Endothelial cell of umbilical vein (primary cell): ENCODE results near the gene PGGT1B. TPM values are rescaled to one million over a fixed set of nuclear protein-coding genes. Genes with fewer than 3 reads are reported as not detected.

Experiments
- BruUV-seq: library from RNA; stranded (reverse); fragments of 400-500 nt; replicated peaks from 2 replicates; lab custom pipeline; 2021; lab: Mats Ljungman, UMichigan
- CTCF ChIA-PET: fragments of 300-600, 350-600 bp; sonication (Branson Sonifier 250); formaldehyde crosslinking; loops from one replicate; lab custom pipeline; 2021; ENCODE audit warnings: antibody characterized with exemption, inconsistent platforms; lab: Charles Lee
- POLR2A ChIA-PET: fragments of 300-600, 350-600 bp; sonication (Branson Sonifier 250); formaldehyde crosslinking; loops from one replicate; lab custom pipeline; 2021; ENCODE audit warnings: antibody characterized with exemption, inconsistent platforms; lab: Charles Lee
- DNase-seq: peaks from one replicate; pipeline ENCODE4 v3.0.0-alpha.2; 2011; ENCODE audit warnings: low read depth, low spot score
- FAIRE-seq: peaks from 2 replicates; lab custom pipeline; 2011; peaks lifted over from hg19 to GRCh38; lab: Jason Lieb, UNC
- H2AFZ ChIP-seq: 2 replicates; pipeline ENCODE4 v1.6.0; 2012; ENCODE audit warnings: low read depth, low read length, control low read depth, inconsistent platforms
- H3K27ac ChIP-seq: 2 replicates; pipeline ENCODE4 v1.5.1; 2011; ENCODE audit warnings: low read depth, mild to moderate bottlenecking, control low read depth, low read length, moderate library complexity; ENCODE audit not compliant: insufficient read depth
- H3K27me3 ChIP-seq, 2 experiments: 2 replicates each; pipeline versions ENCODE4 v1.6.0 to v1.6.1; 2011; ENCODE audit warnings: low read length in 2 of 2, mixed read lengths in 1 of 2; ENCODE audit not compliant: control insufficient read depth in 2 of 2, insufficient read depth in 2 of 2
- H3K36me3 ChIP-seq, 2 experiments: 2 replicates in 1 of 2; 3 replicates in 1 of 2; pipeline ENCODE4 v1.5.1; 2011; ENCODE audit warnings: low read length in 2 of 2, mild to moderate bottlenecking in 1 of 2, moderate library complexity in 1 of 2; ENCODE audit not compliant: control insufficient read depth in 2 of 2, insufficient read depth in 2 of 2; ENCODE audit errors: extremely low read depth in 1 of 2
- H3K4me1 ChIP-seq: 3 replicates; pipeline ENCODE4 v1.5.1; 2011; ENCODE audit warnings: mild to moderate bottlenecking, low read length; ENCODE audit not compliant: control insufficient read depth, insufficient read depth; ENCODE audit errors: extremely low read depth
- H3K4me2 ChIP-seq: 2 replicates; pipeline ENCODE4 v1.6.1; 2011; ENCODE audit warnings: low read length, control low read depth, mixed read lengths; ENCODE audit not compliant: insufficient read depth
- H3K4me3 ChIP-seq, 3 experiments: fragments of 200-600 bp in 1 of 3; sonication (generic), shearing (Covaris generic) in 1 of 3; replicated peaks in 1 of 3; 2 replicates each; pipeline ENCODE4 v1.5.1; 2011 to 2016; ENCODE audit warnings: control low read depth in 3 of 3, low read length in 3 of 3, mild to moderate bottlenecking in 2 of 3, inconsistent platforms in 1 of 3, low read depth in 1 of 3, moderate library complexity in 1 of 3; ENCODE audit not compliant: insufficient read depth in 1 of 3
- H3K79me2 ChIP-seq: 2 replicates; pipeline ENCODE4 v1.6.0; 2012; ENCODE audit warnings: low read length, inconsistent platforms; ENCODE audit not compliant: control insufficient read depth, insufficient read depth
- H3K9ac ChIP-seq: replicated peaks from 2 replicates; pipeline ENCODE3; 2011; ENCODE audit warnings: low read length, control low read depth; ENCODE audit not compliant: insufficient read depth; ENCODE audit errors: extremely low read depth
- H3K9me1 ChIP-seq: replicated peaks from 3 replicates; pipeline ENCODE4 v1.6.0; 2011; ENCODE audit warnings: mild to moderate bottlenecking, low read length; ENCODE audit not compliant: control insufficient read depth, insufficient read depth; ENCODE audit errors: extremely low read depth
- H3K9me3 ChIP-seq: replicated peaks from 2 replicates; pipeline ENCODE4 v1.5.1; 2012; ENCODE audit warnings: low read length, inconsistent platforms; ENCODE audit not compliant: control insufficient read depth, insufficient read depth
- H4K20me1 ChIP-seq: replicated peaks from 2 replicates; pipeline ENCODE3; 2011; ENCODE audit warnings: mild to moderate bottlenecking, low read length; ENCODE audit not compliant: control insufficient read depth, insufficient read depth; ENCODE audit errors: extremely low read depth
- EZH2 ChIP-seq: IDR thresholded peaks from 2 replicates; pipeline ENCODE4 v1.6.1; 2012; ENCODE audit warnings: borderline replicate concordance, low read depth, mild to moderate bottlenecking, moderate library complexity, low read length, inconsistent platforms; ENCODE audit not compliant: severe bottlenecking
- FOS ChIP-seq: IDR thresholded peaks from 2 replicates; pipeline ENCODE4 v1.6.1; 2011; ENCODE audit warnings: mild to moderate bottlenecking, low read length, moderate library complexity, borderline replicate concordance; ENCODE audit not compliant: insufficient read depth
- GATA2 ChIP-seq: IDR thresholded peaks from 2 replicates; pipeline ENCODE4 v1.7.0; 2011; ENCODE audit warnings: low read depth, mild to moderate bottlenecking, moderate library complexity, mixed read lengths, low read length; ENCODE audit not compliant: insufficient read length, insufficient read depth
- JUN ChIP-seq: IDR thresholded peaks from 2 replicates; pipeline ENCODE4 v1.6.1; 2011; ENCODE audit warnings: borderline replicate concordance, low read depth; ENCODE audit not compliant: insufficient read length, insufficient read depth
- MYC ChIP-seq: IDR thresholded peaks from one replicate; pipeline ENCODE4 v1.6.1; 2011; ENCODE audit warnings: mild to moderate bottlenecking, low read depth, low read length
- POLR2A ChIP-seq: IDR thresholded peaks from 2 replicates; pipeline ENCODE4 v1.6.1; 2012; ENCODE audit warnings: low read depth, mild to moderate bottlenecking, control low read depth, low read length
- POLR2AphosphoS5 ChIP-seq: IDR thresholded peaks from 2 replicates; pipeline ENCODE4 v1.6.1; 2012; ENCODE audit warnings: low read depth, mild to moderate bottlenecking, control low read depth, low read length, moderate library complexity; ENCODE audit not compliant: insufficient read depth
- dilution Hi-C: fragments of 300-500 bp; cut with MboI; formaldehyde crosslinking; loops from one replicate; pipeline ENCODE4 v1.15.0; 2019; ENCODE audit warnings: low sequenced_read_pairs; ENCODE audit not compliant: extremely low pct_ligation_motif_present
- intact Hi-C: fragments of 100-400 bp; cut with micrococcal nuclease; formaldehyde crosslinking; loops from one replicate; pipeline ENCODE4 v1.10.0; 2022
- polyA plus RNA-seq, 4 experiments: library from polyadenylated mRNA; depleted of rRNA in 3 of 4; stranded (reverse) in 3 of 4; unstranded in 1 of 4; fragments of >200 nt; gene quantifications; 2 replicates each; pipeline versions ENCODE4 v1.2.1 to v1.2.3, GENCODE V29; 2011 to 2012; ENCODE audit warnings: missing spikeins in 1 of 4
- total RNA-seq: library from RNA; stranded (reverse); gene quantifications from 2 replicates; pipeline ENCODE4 v1.2.3, GENCODE V29; 2021
- TF ChIP-seq, protein P1 (sequence below), 2 donors: IDR thresholded peaks; 1 replicate in 1 of 2; 2 replicates in 1 of 2; pipeline ENCODE4 v1.5.1; 2011; ENCODE audit warnings: low read length in 2 of 2, mild to moderate bottlenecking in 2 of 2, moderate library complexity in 2 of 2, control low read depth in 1 of 2, inconsistent platforms in 1 of 2, low read depth in 1 of 2; ENCODE audit not compliant: insufficient read depth in 1 of 2; ENCODE audit errors: extremely low read depth in 1 of 2
- TF ChIP-seq, protein P2 (sequence below): IDR thresholded peaks from 2 replicates; pipeline ENCODE4 v1.6.1; 2011; ENCODE audit not compliant: insufficient read depth, insufficient read length

Gene PGGT1B
- total and polyA plus RNA-seq, 2 donors (not counting 3 experiments of a cell fraction or from before 2014, with no cell fraction given): 2.6 to 42.3 TPM

DNA sequence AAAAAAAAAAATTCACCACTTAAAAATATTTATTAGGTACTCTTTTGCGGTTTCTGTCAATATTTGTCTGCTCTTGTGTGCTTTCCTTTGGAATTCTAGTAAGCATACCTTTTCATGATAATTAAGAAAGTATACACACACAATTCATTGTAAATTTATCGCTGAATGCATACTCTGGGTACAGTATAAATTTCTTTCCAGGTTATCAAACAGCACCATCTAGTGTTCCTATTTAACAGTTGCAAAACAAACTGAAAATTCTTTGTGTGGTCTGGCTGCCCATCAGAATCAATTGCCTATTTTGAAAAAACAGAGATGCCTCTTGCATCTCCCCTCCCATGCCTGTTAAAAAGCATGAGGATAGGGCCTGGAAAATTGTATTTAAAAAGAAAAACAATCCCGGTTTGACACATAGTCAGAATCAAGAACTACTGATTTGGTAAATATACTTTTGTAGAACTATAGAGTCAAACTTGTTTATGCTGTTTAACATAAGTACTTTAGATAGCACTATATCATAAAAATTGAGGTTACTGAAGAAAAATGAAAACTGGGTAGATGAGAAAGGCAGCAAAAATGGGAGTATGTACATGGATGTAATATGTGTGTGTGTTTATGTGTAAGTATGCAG is 16.2 kb downstream of the PGGT1B start:
- Histone ChIP-seq H3K9ac (no peak overlapping the region), H3K4me2 (no peak overlapping the region), H4K20me1 (peaks cover 4% of the 10 kb centered on the region), H3K4me3 (no peak overlapping the region), H3K9me1 (no peaks in the 10 kb centered on the region), H3K27me3 (no peaks in the 10 kb centered on the region), H3K4me1 (no peaks in the 10 kb centered on the region), H3K36me3 (no peaks in the 10 kb centered on the region), H2AFZ (no peak overlapping the region), H3K9me3 (no peaks in the 10 kb centered on the region), H3K79me2 (peaks cover 43% of the 10 kb centered on the region), H3K27ac (no peak overlapping the region)
- intact Hi-C loops (loop anchor here (1.0 to 10.0 kb wide), 5 partner anchors 74 to 1567 kb away; no protein-coding TSS in a partner anchor), dilution Hi-C loops (no loop called here)
- ChIA-PET CTCF (interaction anchor here (0.7 to 2.0 kb wide), 7 partner anchors 15 to 1634 kb away, joined by 3 to 27 read pairs (median 4); partner anchors contain the start of gene TRIM36), POLR2A (no interaction called here)
- TF ChIP-seq, protein P1, sequence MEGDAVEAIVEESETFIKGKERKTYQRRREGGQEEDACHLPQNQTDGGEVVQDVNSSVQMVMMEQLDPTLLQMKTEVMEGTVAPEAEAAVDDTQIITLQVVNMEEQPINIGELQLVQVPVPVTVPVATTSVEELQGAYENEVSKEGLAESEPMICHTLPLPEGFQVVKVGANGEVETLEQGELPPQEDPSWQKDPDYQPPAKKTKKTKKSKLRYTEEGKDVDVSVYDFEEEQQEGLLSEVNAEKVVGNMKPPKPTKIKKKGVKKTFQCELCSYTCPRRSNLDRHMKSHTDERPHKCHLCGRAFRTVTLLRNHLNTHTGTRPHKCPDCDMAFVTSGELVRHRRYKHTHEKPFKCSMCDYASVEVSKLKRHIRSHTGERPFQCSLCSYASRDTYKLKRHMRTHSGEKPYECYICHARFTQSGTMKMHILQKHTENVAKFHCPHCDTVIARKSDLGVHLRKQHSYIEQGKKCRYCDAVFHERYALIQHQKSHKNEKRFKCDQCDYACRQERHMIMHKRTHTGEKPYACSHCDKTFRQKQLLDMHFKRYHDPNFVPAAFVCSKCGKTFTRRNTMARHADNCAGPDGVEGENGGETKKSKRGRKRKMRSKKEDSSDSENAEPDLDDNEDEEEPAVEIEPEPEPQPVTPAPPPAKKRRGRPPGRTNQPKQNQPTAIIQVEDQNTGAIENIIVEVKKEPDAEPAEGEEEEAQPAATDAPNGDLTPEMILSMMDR (IDR thresholded peaks at IDR 0.05; ENCODE audit: extremely low read depth in 1 of 2, insufficient read depth in 1 of 2, low read depth in 1 of 2, low read length in 2 of 2): peak; percentile 34 to 37
- TF ChIP-seq MYC: no peak
- no TSS peak for BruUV-seq
- peak; percentile 49 for DNase-seq
- FAIRE-seq: no peak

DNA sequence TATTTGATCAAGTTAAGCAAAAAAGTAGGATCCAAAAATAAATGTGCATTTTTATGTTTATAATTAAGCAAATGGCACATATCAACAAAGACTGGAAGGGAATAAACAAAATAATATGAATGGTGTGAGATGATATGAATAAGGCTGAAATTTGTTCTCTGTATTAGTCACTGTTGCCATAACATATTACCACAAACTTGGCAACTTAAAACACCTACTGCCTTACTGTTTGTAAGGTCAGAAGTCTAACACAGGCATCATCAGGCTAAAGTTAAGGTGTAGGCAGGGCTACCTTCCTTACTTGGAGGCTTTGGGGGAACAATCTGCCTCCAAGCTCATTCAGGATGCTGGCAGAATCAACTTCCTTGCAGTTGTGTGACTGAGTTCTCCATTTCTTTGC is 19.3 kb downstream of the PGGT1B start:
- peak; percentile 3 for DNase-seq
- no peak for FAIRE-seq

More for the DNA sequence above, 19.3 kb downstream of the PGGT1B start:
- Histone ChIP-seq H3K9me1 (no peaks in the 10 kb centered on the region), H3K4me3 (no peak overlapping the region), H3K36me3 (peaks cover 0 to 8% of the 10 kb centered on the region in 2 experiments), H2AFZ (no peak overlapping the region), H4K20me1 (peaks cover 3% of the 10 kb centered on the region), H3K9me3 (no peaks in the 10 kb centered on the region), H3K4me1 (no peaks in the 10 kb centered on the region), H3K27me3 (no peaks in the 10 kb centered on the region), H3K79me2 (peaks cover 29% of the 10 kb centered on the region), H3K27ac (no peak overlapping the region), H3K4me2 (no peak overlapping the region), H3K9ac (no peak overlapping the region)
- POLR2A ChIA-PET: no interaction called here
- TF ChIP-seq POLR2A (no peak), FOS (no peak), GATA2 (no peak), JUN (no peak), POLR2AphosphoS5 (no peak), MYC (no peak), EZH2 (no peak)
- TF ChIP-seq, protein P1 (IDR thresholded peaks at IDR 0.05; ENCODE audit: extremely low read depth in 1 of 2, insufficient read depth in 1 of 2, low read depth in 1 of 2, low read length in 2 of 2): no peak
- TF ChIP-seq, protein P2, sequence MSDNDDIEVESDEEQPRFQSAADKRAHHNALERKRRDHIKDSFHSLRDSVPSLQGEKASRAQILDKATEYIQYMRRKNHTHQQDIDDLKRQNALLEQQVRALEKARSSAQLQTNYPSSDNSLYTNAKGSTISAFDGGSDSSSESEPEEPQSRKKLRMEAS: no peak
- dilution Hi-C loops (no loop called here), intact Hi-C loops (loop anchor here (10.0 kb wide), 1 partner anchor 1139 kb away; no protein-coding TSS in a partner anchor)
- CTCF ChIA-PET: interaction anchor here (1.4 kb wide), 1 partner anchor 145 kb away, joined by 7 read pairs; no protein-coding TSS in a partner anchor
- no TSS peak for BruUV-seq
